B cell (primary cell): ENCODE measurements around the gene AGAP1.

ENCODE experiments used
- CTCF ChIP-seq: fragments of 200-600 bp; IDR thresholded peaks from one replicate; pipeline ENCODE4 v1.8.0; 2022; ENCODE audit warnings: antibody characterized with exemption, mild to moderate bottlenecking
- EZH2 ChIP-seq: IDR thresholded peaks from 2 replicates; pipeline ENCODE4 v1.6.1; 2012; ENCODE audit warnings: borderline replicate concordance, low read depth, mild to moderate bottlenecking, moderate library complexity, low read length; ENCODE audit not compliant: insufficient read depth, poor library complexity, severe bottlenecking

- TF ChIP-seq CTCF (no peak), EZH2 (no peak)
Observed at GRCh38 chr2:235588750-235589149, 94.9 kb downstream of the AGAP1 start.
